Measurements from ENCODE around the gene OPALIN. TPM values are rescaled to one million over a fixed set of nuclear protein-coding genes. Genes with fewer than 3 reads are reported as not detected.

Gene OPALIN
- total RNA-seq, 2 donors from 2014 or later: not detected

DNA sequence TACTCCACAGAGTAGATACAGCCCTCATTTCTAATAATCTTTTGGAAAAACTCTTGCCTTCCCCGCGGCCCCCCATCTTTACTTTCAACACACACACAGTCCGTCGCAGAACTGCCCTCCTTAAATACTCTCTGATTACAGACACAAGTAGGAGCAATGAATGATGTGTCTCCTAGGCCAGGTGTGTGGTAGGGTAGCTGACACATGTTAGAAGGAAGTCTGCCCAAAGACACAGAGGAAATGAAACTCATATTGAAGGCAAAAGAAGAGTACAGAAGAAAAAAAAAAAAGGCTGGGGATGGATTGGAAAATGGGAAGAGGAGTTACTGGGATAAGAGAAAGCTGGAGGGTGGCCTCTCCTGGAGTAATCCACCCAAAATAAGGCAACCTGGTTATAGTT, 14.6 kb downstream of the OPALIN start:
- H3K4me3 ChIP-seq: no peak overlapping the region
- H3K36me3 ChIP-seq: no peaks in the 10 kb centered on the region
- H3K9ac ChIP-seq (ENCODE audit: low read depth in 2 of 2, low read length in 2 of 2): no peak overlapping the region
- TF ChIP-seq, protein P1, sequence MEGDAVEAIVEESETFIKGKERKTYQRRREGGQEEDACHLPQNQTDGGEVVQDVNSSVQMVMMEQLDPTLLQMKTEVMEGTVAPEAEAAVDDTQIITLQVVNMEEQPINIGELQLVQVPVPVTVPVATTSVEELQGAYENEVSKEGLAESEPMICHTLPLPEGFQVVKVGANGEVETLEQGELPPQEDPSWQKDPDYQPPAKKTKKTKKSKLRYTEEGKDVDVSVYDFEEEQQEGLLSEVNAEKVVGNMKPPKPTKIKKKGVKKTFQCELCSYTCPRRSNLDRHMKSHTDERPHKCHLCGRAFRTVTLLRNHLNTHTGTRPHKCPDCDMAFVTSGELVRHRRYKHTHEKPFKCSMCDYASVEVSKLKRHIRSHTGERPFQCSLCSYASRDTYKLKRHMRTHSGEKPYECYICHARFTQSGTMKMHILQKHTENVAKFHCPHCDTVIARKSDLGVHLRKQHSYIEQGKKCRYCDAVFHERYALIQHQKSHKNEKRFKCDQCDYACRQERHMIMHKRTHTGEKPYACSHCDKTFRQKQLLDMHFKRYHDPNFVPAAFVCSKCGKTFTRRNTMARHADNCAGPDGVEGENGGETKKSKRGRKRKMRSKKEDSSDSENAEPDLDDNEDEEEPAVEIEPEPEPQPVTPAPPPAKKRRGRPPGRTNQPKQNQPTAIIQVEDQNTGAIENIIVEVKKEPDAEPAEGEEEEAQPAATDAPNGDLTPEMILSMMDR (IDR thresholded peaks at IDR 0.05): no peak
- no peaks in the 10 kb centered on the region for H3K27me3 ChIP-seq
- intact Hi-C loops (cut with DNase I): no loop called here
- no peak overlapping the region for H3K27ac ChIP-seq
- DNase-seq: no peak
- H3K4me1 ChIP-seq: no peaks in the 10 kb centered on the region
- no peaks in the 10 kb centered on the region for H3K9me3 ChIP-seq

- intact Hi-C loops (cut with DNase I): no loop called here
- H3K36me3 ChIP-seq: no peaks in the 10 kb centered on the region
- no peaks in the 10 kb centered on the region for H3K4me1 ChIP-seq
- TF ChIP-seq, protein P1 (IDR thresholded peaks at IDR 0.05): no peak
- H3K27me3 ChIP-seq: no peaks in the 10 kb centered on the region
- no peak overlapping the region for H3K9ac ChIP-seq (ENCODE audit: low read depth in 2 of 2, low read length in 2 of 2)
- H3K4me3 ChIP-seq: no peak overlapping the region
- no peak for DNase-seq
- H3K27ac ChIP-seq: no peak overlapping the region
- H3K9me3 ChIP-seq: no peaks in the 10 kb centered on the region
Measured at GRCh38 chr10:96342402-96342801, 16.4 kb downstream of the OPALIN start.

- H3K4me3 ChIP-seq: no peak overlapping the region
- TF ChIP-seq, protein P1 (IDR thresholded peaks at IDR 0.05): no peak
- no peaks in the 10 kb centered on the region for H3K9me3 ChIP-seq
- no peaks in the 10 kb centered on the region for H3K36me3 ChIP-seq
- H3K4me1 ChIP-seq: no peaks in the 10 kb centered on the region
- H3K27ac ChIP-seq: no peak overlapping the region
- intact Hi-C loops (cut with DNase I): no loop called here
- H3K9ac ChIP-seq (ENCODE audit: low read depth in 2 of 2, low read length in 2 of 2): no peak overlapping the region
- no peak for DNase-seq
- no peaks in the 10 kb centered on the region for H3K27me3 ChIP-seq
Measured at GRCh38 chr10:96341219-96342182, 17.3 kb downstream of the OPALIN start.

- TF ChIP-seq, protein P1 (IDR thresholded peaks at IDR 0.05): peak; percentile 83
- DNase-seq: peak; percentile 62
- H3K36me3 ChIP-seq: no peaks in the 10 kb centered on the region
Measured at GRCh38 chr10:96339956-96340904, 18.6 kb downstream of the OPALIN start.

GRCh38 chr10:96339383-96339782, 19.4 kb downstream of the OPALIN start:
- no peak for DNase-seq
- no peaks in the 10 kb centered on the region for H3K4me1 ChIP-seq
- TF ChIP-seq, protein P1 (IDR thresholded peaks at IDR 0.05): no peak

More at GRCh38 chr10:96339956-96340904, 18.6 kb downstream of the OPALIN start:
- intact Hi-C loops (cut with DNase I): loop anchor here (10.0 kb wide), 1 partner anchor 325 kb away; no protein-coding TSS in a partner anchor
- Histone ChIP-seq H3K4me1 (no peaks in the 10 kb centered on the region), H3K9me3 (no peaks in the 10 kb centered on the region), H3K27ac (no peak overlapping the region), H3K4me3 (no peak overlapping the region), H3K9ac (ENCODE audit: low read depth in 2 of 2, low read length in 2 of 2) (no peak overlapping the region), H3K27me3 (no peaks in the 10 kb centered on the region)

More at GRCh38 chr10:96339383-96339782, 19.4 kb downstream of the OPALIN start:
- Histone ChIP-seq H3K4me3 (no peak overlapping the region), H3K36me3 (no peaks in the 10 kb centered on the region), H3K27me3 (no peaks in the 10 kb centered on the region), H3K27ac (no peak overlapping the region), H3K9me3 (no peaks in the 10 kb centered on the region), H3K9ac (ENCODE audit: low read depth in 2 of 2, low read length in 2 of 2) (no peak overlapping the region)
- intact Hi-C loops (cut with DNase I): loop anchor here (10.0 kb wide), 1 partner anchor 325 kb away; no protein-coding TSS in a partner anchor
